NCI-H2227 treated with DMSO at 0.1 percent for 48 hours (cell line): Measurements from ENCODE around the gene CPA3.
A peak's percentile ranks its signal among the peaks of the same experiment; 100 is the strongest.

ENCODE experiments used
- DNase-seq: peaks from one replicate; lab custom pipeline; 2025; lab: John Stamatoyannopoulos, UW

Gene CPA3

DNA sequence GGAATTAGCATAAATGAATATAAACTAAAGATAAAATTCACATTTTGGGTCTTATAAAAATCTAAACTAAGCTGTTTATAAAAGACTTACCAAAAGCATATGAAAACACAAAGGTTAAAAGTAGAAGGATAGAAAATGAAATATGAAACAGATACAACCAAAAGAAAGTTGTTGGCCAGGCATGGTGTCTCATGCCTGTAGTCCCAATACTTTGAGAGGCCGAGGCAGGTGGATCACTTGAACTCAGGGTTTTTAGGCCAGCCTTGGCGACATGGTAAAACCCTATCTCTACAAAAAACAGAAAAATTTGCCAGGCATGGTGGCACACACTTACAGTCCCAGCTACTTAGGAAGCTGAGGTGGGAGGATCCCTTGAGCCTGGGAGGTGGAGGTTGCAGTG is 51.0 kb downstream of the CPA3 start:
- DNase-seq, result no peak

DNA sequence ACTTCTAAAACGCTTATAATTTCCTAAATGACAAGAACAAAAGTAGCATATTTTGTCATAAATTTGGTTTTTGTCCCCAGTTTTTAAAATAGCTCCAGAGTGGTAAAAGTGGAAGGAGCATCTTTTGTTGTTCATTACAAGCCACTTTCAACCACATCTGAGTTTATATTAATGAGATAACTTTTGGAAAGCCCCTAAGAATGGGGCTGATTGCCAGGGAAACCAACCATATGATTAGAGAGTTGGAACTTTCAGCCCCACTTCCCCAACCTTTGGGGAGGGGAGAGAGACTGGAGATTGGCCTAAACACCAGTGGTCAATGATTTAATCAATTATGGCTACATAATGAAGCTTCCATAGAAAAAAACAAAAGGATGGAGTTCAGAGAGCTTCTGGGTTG is 57.4 kb downstream of the CPA3 start:
- DNase-seq, result no peak

DNA sequence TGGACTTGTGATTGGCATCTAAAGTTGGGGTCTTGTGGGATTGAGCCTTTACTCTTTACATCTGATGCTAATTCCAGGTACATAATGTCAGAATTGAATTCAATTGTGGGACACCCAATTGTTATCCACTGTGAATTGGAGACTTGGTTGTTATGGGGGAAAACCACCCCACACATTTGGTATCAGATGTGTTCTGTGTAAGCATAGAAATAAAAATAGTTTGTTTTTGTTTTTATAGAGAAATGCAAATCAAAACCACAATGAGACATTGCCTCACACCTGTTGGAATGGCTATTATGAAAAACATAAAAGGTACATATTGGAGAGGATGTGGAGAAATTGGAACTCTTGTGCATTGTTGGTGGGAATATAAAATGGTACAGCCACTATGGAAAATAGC is 58.5 kb downstream of the CPA3 start:
- DNase-seq, result no peak

DNA sequence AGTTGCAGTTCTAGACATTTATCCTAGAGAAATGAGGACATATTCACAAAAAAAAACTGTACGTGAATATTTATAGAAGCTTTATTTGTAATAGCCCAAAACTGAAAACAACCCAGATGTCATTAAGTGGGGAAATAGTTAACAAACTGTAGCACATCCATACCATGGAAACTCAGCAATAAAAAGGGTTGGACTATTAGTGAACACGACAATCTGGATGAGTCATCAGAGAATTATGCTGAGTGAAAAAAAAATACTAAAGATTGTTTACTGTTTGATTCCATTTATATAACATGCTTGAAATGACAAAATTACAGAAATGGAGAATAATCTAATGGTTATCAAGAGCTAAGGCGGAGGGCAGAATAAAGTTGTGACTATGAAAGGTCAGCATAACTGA is 59.5 kb downstream of the CPA3 start:
- no peak for DNase-seq

DNA sequence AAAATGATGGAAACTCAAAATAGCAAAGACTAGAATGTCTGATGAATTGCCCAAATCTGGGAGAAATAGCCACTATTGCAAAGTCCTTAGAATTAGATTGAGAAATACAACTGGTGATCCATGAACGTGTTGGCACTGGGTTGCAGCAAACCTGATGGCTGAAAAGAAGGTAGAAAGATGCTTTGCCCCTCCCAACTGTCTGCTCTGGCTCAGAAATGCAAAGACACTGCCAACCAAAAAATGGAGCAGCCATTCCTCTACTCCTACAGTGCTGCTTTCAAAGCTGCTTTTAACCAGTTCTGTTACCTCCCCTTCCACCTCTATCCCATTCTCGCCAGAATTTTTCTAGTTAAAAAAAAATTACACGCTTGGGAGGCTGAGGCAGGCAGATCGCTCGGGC is 60.7 kb downstream of the CPA3 start:
- no peak for DNase-seq

DNA sequence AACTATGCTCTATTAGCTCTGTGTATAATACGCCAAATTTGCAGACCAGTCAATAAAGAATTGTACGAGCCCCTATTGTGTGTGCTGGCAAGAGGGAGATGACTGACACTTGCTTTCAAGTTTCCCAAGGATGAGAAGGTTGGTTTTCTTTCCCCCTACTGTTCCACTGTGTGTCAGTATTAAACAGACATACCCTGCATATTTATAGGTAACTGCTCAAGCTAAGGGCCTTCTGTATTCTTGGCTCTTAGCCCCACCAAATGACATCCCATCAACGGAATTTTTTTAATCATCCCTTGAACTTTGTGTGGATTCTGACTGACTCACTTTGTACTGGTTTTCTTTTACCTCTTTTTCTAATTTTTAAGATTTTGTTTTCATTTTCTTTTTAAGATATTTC is 65.7 kb downstream of the CPA3 start:
- DNase-seq, result no peak

DNA sequence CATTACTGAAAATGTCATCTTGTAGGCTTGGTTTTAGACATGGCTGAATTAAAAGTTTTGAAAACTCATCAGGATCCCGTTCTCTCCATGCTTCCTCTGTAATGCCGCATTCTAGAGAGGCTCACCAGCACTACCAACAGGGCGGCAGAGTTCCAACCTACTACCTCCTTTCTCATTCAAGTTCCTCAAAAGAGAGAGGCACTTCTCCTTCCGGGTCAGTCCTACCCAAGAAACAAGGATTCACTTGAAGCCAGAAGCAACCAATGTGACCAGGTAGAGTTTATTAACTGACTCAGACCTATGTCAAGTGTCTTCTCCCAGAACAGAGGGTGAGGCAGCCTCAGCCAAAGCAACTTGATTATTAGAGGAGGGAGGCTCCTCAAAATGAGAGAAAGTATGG is 66.5 kb downstream of the CPA3 start:
- DNase-seq, result no peak

DNA sequence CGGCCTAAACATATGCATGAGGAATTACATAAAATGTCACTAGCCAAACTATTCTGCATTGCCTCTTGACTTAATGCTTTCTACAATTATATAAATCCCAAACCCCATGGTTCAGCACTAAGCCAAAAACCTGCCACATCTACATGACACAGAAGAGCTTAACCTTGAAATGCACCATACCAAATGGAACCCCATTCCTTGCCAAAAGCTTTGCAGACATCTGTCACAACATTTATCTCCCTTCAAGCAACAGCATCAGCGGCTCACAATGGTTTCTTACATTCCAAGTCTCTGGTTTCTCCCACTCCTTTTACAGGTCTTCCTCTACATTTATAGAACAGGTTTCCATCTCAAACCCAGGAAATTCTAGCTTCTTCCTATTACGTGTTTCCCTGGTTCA is 67.9 kb downstream of the CPA3 start:
- DNase-seq, result no peak

DNA sequence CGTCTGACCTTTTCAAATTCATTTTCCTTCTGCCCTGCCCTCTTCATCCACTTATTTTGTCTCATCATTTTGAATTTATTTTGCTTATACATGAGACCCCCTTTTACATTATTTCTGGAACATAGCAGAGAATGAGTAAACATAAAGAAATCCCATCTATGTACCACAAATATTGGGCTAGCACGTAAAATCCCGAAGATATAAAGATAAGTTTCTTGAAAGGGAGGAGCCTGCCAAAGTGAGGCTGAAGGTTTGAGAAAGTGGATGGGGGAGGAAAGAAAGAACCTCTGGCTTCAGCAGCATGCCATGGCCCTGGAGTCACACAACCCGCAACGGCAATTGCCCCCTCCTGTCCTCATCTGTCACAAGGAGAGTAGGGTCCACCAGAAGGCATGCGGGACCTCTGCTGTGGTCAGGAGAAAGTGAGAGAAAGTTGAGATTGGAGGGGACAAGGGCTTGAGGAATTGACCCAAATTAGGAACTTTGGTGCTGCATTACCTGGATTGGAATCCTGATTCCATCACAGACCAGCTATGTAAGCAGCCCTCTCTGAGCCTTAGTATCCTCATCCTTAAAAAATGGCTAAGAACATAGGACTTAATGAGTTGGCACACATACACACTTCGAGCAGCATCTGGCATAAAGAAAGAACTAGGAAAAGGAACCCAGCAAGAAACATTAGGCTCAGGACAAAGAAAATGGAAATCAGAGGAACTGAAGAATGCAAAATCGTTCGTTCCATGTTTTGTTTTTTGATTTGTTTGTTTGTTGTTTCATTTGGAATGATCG is 72.6 kb downstream of the CPA3 start:
- DNase-seq, result no peak

DNA sequence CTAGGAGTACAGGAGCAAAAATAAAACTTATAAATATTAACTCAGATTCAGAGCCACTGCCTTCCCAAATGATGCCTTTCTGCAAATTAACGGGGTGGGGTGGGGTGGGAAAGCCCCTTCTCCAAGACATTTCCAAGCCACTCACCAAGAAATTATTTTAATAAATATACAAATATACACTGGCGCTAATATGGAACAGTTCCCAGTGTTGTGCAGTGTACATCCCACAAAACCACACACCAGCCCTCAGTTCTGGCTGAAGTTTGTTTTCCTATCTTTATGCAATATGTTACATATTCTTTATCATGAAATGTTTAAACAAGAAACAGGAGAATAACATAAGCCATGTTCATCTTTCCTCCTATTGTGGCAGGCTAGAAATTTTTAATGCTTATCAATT is 73.2 kb downstream of the CPA3 start:
- no peak for DNase-seq

DNA sequence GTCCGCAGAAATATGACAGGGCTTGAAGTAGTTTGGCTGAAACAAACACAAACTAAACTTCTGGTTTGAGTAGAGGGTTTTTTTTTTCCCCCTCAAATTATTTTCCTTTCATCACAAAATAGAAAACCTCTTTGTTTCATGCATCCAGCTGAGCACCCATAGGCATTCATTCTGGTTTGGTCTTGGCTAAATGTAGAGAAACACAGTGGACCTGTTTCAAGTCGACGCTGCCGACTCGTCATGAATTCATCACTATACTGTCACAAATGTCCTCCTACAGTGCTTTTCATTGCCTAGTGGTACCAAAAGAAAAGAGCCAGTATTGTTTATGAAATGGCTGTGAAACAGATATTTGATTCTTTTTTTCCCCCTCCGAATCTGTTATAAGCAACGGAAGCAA is 73.8 kb downstream of the CPA3 start:
- DNase-seq, result no peak

DNA sequence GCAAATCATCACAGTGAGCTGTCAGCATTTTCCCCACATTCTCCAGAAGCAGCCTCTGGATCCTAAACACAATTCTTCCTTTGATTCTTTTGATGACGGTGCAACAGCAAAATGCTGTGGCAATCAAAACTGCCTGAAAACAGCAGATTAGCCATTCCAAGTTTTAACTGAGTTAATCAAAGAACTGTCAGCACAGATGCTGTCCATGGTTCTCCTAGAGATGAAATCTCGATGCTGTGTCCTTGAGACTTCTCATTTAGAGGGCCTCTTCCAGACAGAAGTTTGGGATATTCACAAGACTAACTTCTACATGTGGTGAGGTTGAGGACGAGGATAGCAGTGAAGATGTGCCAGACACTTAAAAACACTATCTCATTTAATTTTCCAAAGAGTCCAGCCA is 75.9 kb downstream of the CPA3 start:
- no peak for DNase-seq

DNA sequence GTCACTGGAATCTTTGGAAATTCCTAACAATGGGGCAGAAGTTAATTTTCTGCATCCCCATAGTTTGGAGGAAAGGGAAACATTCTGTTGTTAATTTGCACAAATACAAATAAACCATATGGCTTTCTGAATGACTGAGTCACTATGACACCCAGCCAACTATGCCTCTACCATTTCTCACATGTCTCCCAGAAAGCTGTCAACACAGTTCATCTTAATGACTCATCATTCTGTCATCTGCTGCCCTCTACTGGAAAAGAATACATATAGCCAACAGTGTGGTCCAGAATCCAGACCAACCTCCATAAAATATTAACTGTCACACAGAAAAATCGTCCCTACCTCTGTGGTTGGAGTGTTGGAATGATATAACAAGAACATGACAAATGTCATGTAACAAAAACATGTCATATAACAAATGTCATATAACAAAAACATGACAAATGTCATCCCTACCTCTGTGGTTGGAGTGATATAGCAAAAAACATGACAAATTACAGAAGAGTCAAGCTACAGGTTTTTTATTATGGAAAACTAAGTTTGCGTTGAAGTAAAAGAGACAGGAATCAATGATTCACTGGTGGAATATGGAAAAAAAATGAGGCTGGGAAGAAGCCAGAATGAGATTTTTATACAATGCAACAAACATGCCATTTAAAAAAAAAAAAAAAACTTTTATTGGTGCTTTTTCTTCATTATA is 78.6 kb downstream of the CPA3 start:
- peak; percentile 53 for DNase-seq

DNA sequence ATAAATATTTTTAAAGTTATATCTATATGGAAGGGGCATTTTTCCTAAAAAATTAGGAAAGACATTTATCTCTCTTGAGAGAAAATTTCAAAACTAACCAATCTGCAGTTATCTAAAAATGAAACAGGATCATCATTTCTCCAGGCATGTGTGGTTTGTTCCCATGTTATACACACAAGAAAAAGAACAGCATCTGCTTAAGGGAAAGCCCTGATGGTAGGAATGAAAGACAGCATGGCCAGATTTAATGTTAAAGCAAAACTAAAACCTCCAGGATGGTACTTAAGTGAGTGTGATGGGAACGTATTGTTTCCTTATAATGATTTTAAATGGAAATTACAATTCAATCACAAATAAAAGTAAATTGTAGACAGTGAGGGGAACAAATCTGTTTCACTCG is 80.0 kb downstream of the CPA3 start:
- no peak for DNase-seq
